Astrocyte (in vitro differentiated cells and primary cell): ENCODE measurements around the gene OR52E4. TPM values are rescaled to one million over a fixed set of nuclear protein-coding genes. Genes with fewer than 3 reads are reported as not detected.

Experiments
- DNase-seq: peaks from one replicate; pipeline ENCODE4 v3.0.0-alpha.2; 2010; ENCODE audit warnings: low read depth
- FAIRE-seq: peaks from 2 replicates; lab custom pipeline; 2011; peaks lifted over from hg19 to GRCh38; lab: Jason Lieb, UNC
- H2AFZ ChIP-seq: 2 replicates; pipeline ENCODE4 v1.6.0; 2012; ENCODE audit warnings: low read depth, low read length, inconsistent platforms
- H3K27ac ChIP-seq: 2 replicates; pipeline ENCODE4 v1.5.1; 2011; ENCODE audit warnings: low read depth, low read length, inconsistent platforms
- H3K27me3 ChIP-seq: 2 replicates; pipeline ENCODE4 v1.6.0; 2011; ENCODE audit warnings: low read length, inconsistent platforms; ENCODE audit not compliant: insufficient read depth
- H3K36me3 ChIP-seq: 2 replicates; pipeline ENCODE4 v1.5.1; 2011; ENCODE audit warnings: low read length, inconsistent platforms; ENCODE audit not compliant: insufficient read depth
- H3K4me1 ChIP-seq: 2 replicates; pipeline ENCODE4 v1.5.1; 2011; ENCODE audit warnings: low read length, inconsistent platforms; ENCODE audit not compliant: insufficient read depth
- H3K4me2 ChIP-seq: 2 replicates; pipeline ENCODE4 v1.6.0; 2012; ENCODE audit warnings: low read length, inconsistent platforms
- H3K4me3 ChIP-seq: 2 replicates; pipeline ENCODE4 v1.5.1; 2011; ENCODE audit warnings: low read depth, mild to moderate bottlenecking, low read length, inconsistent platforms; ENCODE audit not compliant: insufficient read depth
- H3K79me2 ChIP-seq: 2 replicates; pipeline ENCODE4 v1.6.0; 2012; ENCODE audit warnings: mild to moderate bottlenecking, low read length, inconsistent platforms; ENCODE audit not compliant: insufficient read depth
- H3K9ac ChIP-seq: 2 replicates; pipeline ENCODE4 v1.6.0; 2012; ENCODE audit warnings: mild to moderate bottlenecking, low read length, inconsistent platforms
- H3K9me3 ChIP-seq: 2 replicates; pipeline ENCODE4 v1.5.1; 2012; ENCODE audit warnings: low read depth, mild to moderate bottlenecking, low read length, inconsistent platforms; ENCODE audit not compliant: insufficient read depth
- H4K20me1 ChIP-seq: 2 replicates; pipeline ENCODE4 v1.6.0; 2012; ENCODE audit warnings: low read length, inconsistent platforms; ENCODE audit not compliant: insufficient read depth
- H3K27ac Mint-ChIP-seq: one replicate; pipeline ENCODE4 v1.8.0; 2021; ENCODE audit warnings: mild to moderate bottlenecking, mixed read lengths; ENCODE audit not compliant: unreplicated experiment
- H3K27me3 Mint-ChIP-seq: one replicate; pipeline ENCODE4 v1.8.0; 2021; ENCODE audit warnings: low read depth, mixed read lengths; ENCODE audit not compliant: unreplicated experiment
- H3K36me3 Mint-ChIP-seq: one replicate; pipeline ENCODE4 v1.8.0; 2021; ENCODE audit warnings: low read depth, mixed read lengths; ENCODE audit not compliant: unreplicated experiment
- H3K4me1 Mint-ChIP-seq: one replicate; pipeline ENCODE4 v1.8.0; 2021; ENCODE audit warnings: low read depth, mixed read lengths; ENCODE audit not compliant: unreplicated experiment
- H3K4me3 Mint-ChIP-seq: one replicate; pipeline ENCODE4 v1.8.0; 2021; ENCODE audit warnings: mild to moderate bottlenecking, moderate library complexity, mixed read lengths; ENCODE audit not compliant: unreplicated experiment
- H3K9me3 Mint-ChIP-seq: one replicate; pipeline ENCODE4 v1.8.0; 2021; ENCODE audit warnings: mild to moderate bottlenecking, mixed read lengths; ENCODE audit not compliant: unreplicated experiment
- EZH2 ChIP-seq: IDR thresholded peaks from 2 replicates; pipeline ENCODE4 v1.6.1; 2012; ENCODE audit warnings: mild to moderate bottlenecking, low read length, inconsistent platforms; ENCODE audit not compliant: insufficient read depth
- total RNA-seq: library from RNA; stranded (reverse); gene quantifications from 2 replicates; pipeline ENCODE4 v1.2.1, GENCODE V29; 2021
- TF ChIP-seq, protein P1 (sequence below): IDR thresholded peaks from 2 replicates; pipeline ENCODE4 v1.5.1; 2011; ENCODE audit warnings: low read depth, mild to moderate bottlenecking, inconsistent platforms, low read length, moderate library complexity; ENCODE audit not compliant: insufficient read depth

The OR52E4 gene
- total RNA-seq, 1 donor from 2014 or later, result not detected

DNA sequence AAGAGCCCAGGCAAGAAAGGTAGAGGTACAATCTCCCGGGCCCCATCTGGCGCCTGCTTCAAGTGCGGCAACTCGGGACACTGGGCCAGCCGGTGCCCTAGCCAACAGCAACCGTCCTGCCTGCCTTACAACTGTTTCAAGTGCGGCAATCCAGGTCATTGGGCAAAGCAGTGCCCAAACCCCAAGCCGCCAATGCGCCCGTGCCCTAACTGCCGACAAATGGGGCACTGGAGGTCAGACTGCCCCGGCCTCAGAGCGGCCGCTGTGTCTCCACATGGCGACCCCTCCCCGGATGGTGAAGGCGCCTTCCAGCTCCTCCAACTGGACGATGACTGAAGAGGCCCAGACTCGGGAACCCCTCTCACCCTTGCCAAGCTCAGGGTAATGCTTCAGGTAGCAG lies 50.2 kb downstream of the OR52E4 start:
- Histone ChIP-seq H2AFZ (no peak overlapping the region), H3K9me3 (peaks cover 12% of the 10 kb centered on the region), H4K20me1 (no peaks in the 10 kb centered on the region), H3K79me2 (no peaks in the 10 kb centered on the region), H3K27ac (no peak overlapping the region), H3K36me3 (no peaks in the 10 kb centered on the region), H3K9ac (no peak overlapping the region), H3K4me1 (no peaks in the 10 kb centered on the region), H3K4me2 (no peak overlapping the region), H3K4me3 (no peak overlapping the region), H3K27me3 (no peaks in the 10 kb centered on the region)
- Mint-ChIP-seq H3K27ac (no peak overlapping the region), H3K4me1 (no peaks in the 10 kb centered on the region), H3K4me3 (no peak overlapping the region), H3K36me3 (peaks cover 2% of the 10 kb centered on the region), H3K27me3 (peaks cover 4% of the 10 kb centered on the region), H3K9me3 (peaks cover 14% of the 10 kb centered on the region)
- no peak for FAIRE-seq
- TF ChIP-seq, protein P1, sequence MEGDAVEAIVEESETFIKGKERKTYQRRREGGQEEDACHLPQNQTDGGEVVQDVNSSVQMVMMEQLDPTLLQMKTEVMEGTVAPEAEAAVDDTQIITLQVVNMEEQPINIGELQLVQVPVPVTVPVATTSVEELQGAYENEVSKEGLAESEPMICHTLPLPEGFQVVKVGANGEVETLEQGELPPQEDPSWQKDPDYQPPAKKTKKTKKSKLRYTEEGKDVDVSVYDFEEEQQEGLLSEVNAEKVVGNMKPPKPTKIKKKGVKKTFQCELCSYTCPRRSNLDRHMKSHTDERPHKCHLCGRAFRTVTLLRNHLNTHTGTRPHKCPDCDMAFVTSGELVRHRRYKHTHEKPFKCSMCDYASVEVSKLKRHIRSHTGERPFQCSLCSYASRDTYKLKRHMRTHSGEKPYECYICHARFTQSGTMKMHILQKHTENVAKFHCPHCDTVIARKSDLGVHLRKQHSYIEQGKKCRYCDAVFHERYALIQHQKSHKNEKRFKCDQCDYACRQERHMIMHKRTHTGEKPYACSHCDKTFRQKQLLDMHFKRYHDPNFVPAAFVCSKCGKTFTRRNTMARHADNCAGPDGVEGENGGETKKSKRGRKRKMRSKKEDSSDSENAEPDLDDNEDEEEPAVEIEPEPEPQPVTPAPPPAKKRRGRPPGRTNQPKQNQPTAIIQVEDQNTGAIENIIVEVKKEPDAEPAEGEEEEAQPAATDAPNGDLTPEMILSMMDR, result no peak
- no peak for TF ChIP-seq EZH2
- no peak for DNase-seq

DNA sequence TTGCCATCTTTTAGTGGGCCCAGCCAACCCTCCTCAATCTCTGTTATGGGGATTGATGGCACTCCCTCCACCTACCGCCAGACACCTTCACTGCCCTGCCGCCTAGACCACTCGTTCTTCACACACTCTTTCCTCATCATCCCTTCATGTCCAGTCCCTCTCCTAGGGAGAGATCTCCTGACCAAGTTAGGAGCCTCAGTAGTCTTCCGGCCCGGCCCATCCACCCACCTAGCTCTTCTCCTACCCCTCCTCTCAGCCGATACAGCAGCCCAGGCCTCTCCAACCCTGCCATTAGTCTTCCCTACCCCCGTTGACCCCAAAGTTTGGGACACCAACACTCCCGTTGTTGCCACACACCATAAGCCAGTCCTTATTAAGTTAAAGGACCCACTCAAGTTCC lies 50.6 kb downstream of the OR52E4 start:
- Mint-ChIP-seq H3K27ac (no peak overlapping the region), H3K27me3 (peaks cover 4% of the 10 kb centered on the region), H3K9me3 (peaks cover 17% of the 10 kb centered on the region), H3K36me3 (peaks cover 2% of the 10 kb centered on the region), H3K4me3 (no peak overlapping the region), H3K4me1 (no peaks in the 10 kb centered on the region)
- Histone ChIP-seq H3K4me1 (no peaks in the 10 kb centered on the region), H3K9ac (no peak overlapping the region), H3K27ac (no peak overlapping the region), H3K9me3 (peaks cover 12% of the 10 kb centered on the region), H3K4me2 (no peak overlapping the region), H4K20me1 (no peaks in the 10 kb centered on the region), H3K36me3 (no peaks in the 10 kb centered on the region), H2AFZ (no peak overlapping the region), H3K27me3 (no peaks in the 10 kb centered on the region), H3K4me3 (no peak overlapping the region), H3K79me2 (no peaks in the 10 kb centered on the region)
- TF ChIP-seq, protein P1, result no peak
- no peak for TF ChIP-seq EZH2
- FAIRE-seq (no peak), DNase-seq (no peak)

DNA sequence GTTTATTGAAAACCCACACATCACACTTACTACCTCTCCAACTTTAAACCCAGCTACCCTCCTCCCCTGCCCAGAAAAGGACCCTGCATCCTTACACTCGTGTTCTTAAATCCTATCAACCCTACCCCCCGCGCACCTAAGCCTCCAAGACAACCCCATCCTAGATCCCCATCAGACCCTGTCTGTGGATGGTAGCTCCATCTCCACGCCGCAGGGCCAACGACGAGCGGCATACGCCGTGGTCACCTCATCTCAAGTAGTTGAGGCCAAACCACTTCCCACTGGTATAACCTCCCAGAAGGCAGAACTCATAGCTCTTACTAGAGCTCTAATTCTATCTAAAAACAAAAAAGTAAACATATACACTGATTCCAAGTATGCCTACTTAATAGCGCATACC lies 52.2 kb downstream of the OR52E4 start:
- no peak overlapping the region for H3K27ac ChIP-seq
- Mint-ChIP-seq H3K27ac (no peak overlapping the region), H3K27me3 (peaks cover 4% of the 10 kb centered on the region), H3K9me3 (peaks cover 17% of the 10 kb centered on the region), H3K36me3 (peaks cover 2% of the 10 kb centered on the region), H3K4me1 (no peaks in the 10 kb centered on the region), H3K4me3 (no peak overlapping the region)
- H3K9ac ChIP-seq, result no peak overlapping the region
- no peaks in the 10 kb centered on the region for H3K4me1 ChIP-seq
- no peak overlapping the region for H2AFZ ChIP-seq
- no peak overlapping the region for H3K4me2 ChIP-seq
- no peaks in the 10 kb centered on the region for H4K20me1 ChIP-seq
- peaks cover 12% of the 10 kb centered on the region for H3K9me3 ChIP-seq
- no peak overlapping the region for H3K4me3 ChIP-seq
- H3K36me3 ChIP-seq, result no peaks in the 10 kb centered on the region
- H3K27me3 ChIP-seq, result no peaks in the 10 kb centered on the region
- no peak for DNase-seq
- no peak for FAIRE-seq
- TF ChIP-seq EZH2, result no peak
- TF ChIP-seq, protein P1, result no peak
- H3K79me2 ChIP-seq, result no peaks in the 10 kb centered on the region
